Keratinocyte (primary cell): ENCODE results near the gene CIAPIN1. TPM values are rescaled to one million over a fixed set of nuclear protein-coding genes. Genes with fewer than 3 reads are reported as not detected.

Experiments
- DNase-seq: peaks from one replicate; pipeline ENCODE4 v3.0.0-alpha.2; 2011; ENCODE audit warnings: low read depth, missing footprints, low spot score
- FAIRE-seq: peaks from 2 replicates; lab custom pipeline; 2011; peaks lifted over from hg19 to GRCh38; lab: Jason Lieb, UNC
- H2AFZ ChIP-seq: 2 replicates; pipeline ENCODE4 v1.6.0; 2012; ENCODE audit warnings: low read length, control low read depth, inconsistent platforms; ENCODE audit not compliant: control insufficient read depth
- H3K27ac ChIP-seq: 2 replicates; pipeline ENCODE4 v1.5.1; 2011; ENCODE audit warnings: low read length; ENCODE audit not compliant: control insufficient read depth, insufficient read depth
- H3K27me3 ChIP-seq: 3 replicates; pipeline ENCODE4 v1.6.0; 2011; ENCODE audit warnings: low read length; ENCODE audit not compliant: control insufficient read depth, insufficient read depth; ENCODE audit errors: extremely low read depth
- H3K36me3 ChIP-seq, 2 experiments: 2 replicates in 1 of 2; 3 replicates in 1 of 2; pipeline ENCODE4 v1.5.1; 2011; ENCODE audit warnings: low read length in 2 of 2, mild to moderate bottlenecking in 1 of 2; ENCODE audit not compliant: control insufficient read depth in 2 of 2, insufficient read depth in 2 of 2; ENCODE audit errors: extremely low read depth in 1 of 2
- H3K4me1 ChIP-seq: 3 replicates; pipeline ENCODE4 v1.5.1; 2011; ENCODE audit warnings: low read length; ENCODE audit not compliant: control insufficient read depth, insufficient read depth; ENCODE audit errors: extremely low read depth
- H3K4me2 ChIP-seq: 3 replicates; pipeline ENCODE4 v1.6.0; 2011; ENCODE audit warnings: low read depth, low read length; ENCODE audit not compliant: control insufficient read depth, insufficient read depth; ENCODE audit errors: extremely low read depth
- H3K4me3 ChIP-seq, 3 experiments: fragments of 200-600 bp in 1 of 3; sonication (generic) in 1 of 3; 2 replicates in 2 of 3; 3 replicates in 1 of 3; pipeline ENCODE4 v1.5.1; 2011 to 2016; ENCODE audit warnings: low read length in 3 of 3, mild to moderate bottlenecking in 3 of 3, control low read depth in 2 of 3, inconsistent platforms in 1 of 3, low read depth in 1 of 3, mixed read lengths in 1 of 3, mixed run types in 1 of 3, moderate library complexity in 1 of 3; ENCODE audit not compliant: control insufficient read depth in 2 of 3, insufficient read depth in 2 of 3; ENCODE audit errors: extremely low read depth in 1 of 3
- H3K79me2 ChIP-seq: 2 replicates; pipeline ENCODE4 v1.6.0; 2012; ENCODE audit warnings: low read length; ENCODE audit not compliant: control insufficient read depth, insufficient read depth
- H3K9ac ChIP-seq: 3 replicates; pipeline ENCODE4 v1.6.0; 2011; ENCODE audit warnings: low read length; ENCODE audit not compliant: control insufficient read depth, insufficient read depth; ENCODE audit errors: extremely low read depth
- H3K9me1 ChIP-seq: 3 replicates; pipeline ENCODE4 v1.6.0; 2011; ENCODE audit warnings: low read length; ENCODE audit not compliant: control insufficient read depth, insufficient read depth; ENCODE audit errors: extremely low read depth
- H3K9me3 ChIP-seq: 2 replicates; pipeline ENCODE4 v1.5.1; 2012; ENCODE audit warnings: low read depth, low read length; ENCODE audit not compliant: control insufficient read depth
- H4K20me1 ChIP-seq: 3 replicates; pipeline ENCODE4 v1.6.0; 2011; ENCODE audit warnings: low read length; ENCODE audit not compliant: control insufficient read depth, insufficient read depth; ENCODE audit errors: extremely low read depth
- EZH2 ChIP-seq: IDR thresholded peaks from one replicate; pipeline ENCODE4 v1.6.1; 2012; ENCODE audit warnings: inconsistent platforms, mild to moderate bottlenecking, low read length, moderate library complexity
- dilution Hi-C: fragments of 300-500 bp; cut with MboI; formaldehyde crosslinking; loops from one replicate; pipeline ENCODE4 v1.7.0; 2020; ENCODE audit warnings: low sequenced_read_pairs; ENCODE audit not compliant: extremely low pct_ligation_motif_present
- polyA plus RNA-seq, 5 experiments: library from polyadenylated mRNA; depleted of rRNA in 3 of 5; stranded (reverse) in 3 of 5; stranded (forward) in 1 of 5; unstranded in 1 of 5; fragments of >200 nt; gene quantifications; 1 replicate in 1 of 5; 2 replicates in 3 of 5; 3 replicates in 1 of 5; pipeline versions ENCODE4 v1.2.1 to v1.2.3, GENCODE V29; 2011 to 2012; ENCODE audit warnings: missing spikeins in 2 of 5, low read depth in 1 of 5, low replicate concordance in 1 of 5
- TF ChIP-seq, protein P1 (sequence below), 3 experiments: IDR thresholded peaks in 1 of 3; conservative IDR thresholded peaks in 1 of 3; optimal IDR thresholded peaks in 1 of 3; 2 replicates in 2 of 3; 3 replicates in 1 of 3; pipeline versions ENCODE3 to v1.5.1; 2011; ENCODE audit warnings: low read length in 3 of 3, mild to moderate bottlenecking in 3 of 3, moderate library complexity in 2 of 3, control low read depth in 1 of 3, inconsistent platforms in 1 of 3; ENCODE audit not compliant: insufficient read depth in 2 of 3; ENCODE audit errors: extremely low read depth in 1 of 3

The CIAPIN1 gene
- polyA plus RNA-seq, 1 donor (not counting 4 experiments of a cell fraction or from before 2014, with no cell fraction given), result 75.4 TPM

DNA sequence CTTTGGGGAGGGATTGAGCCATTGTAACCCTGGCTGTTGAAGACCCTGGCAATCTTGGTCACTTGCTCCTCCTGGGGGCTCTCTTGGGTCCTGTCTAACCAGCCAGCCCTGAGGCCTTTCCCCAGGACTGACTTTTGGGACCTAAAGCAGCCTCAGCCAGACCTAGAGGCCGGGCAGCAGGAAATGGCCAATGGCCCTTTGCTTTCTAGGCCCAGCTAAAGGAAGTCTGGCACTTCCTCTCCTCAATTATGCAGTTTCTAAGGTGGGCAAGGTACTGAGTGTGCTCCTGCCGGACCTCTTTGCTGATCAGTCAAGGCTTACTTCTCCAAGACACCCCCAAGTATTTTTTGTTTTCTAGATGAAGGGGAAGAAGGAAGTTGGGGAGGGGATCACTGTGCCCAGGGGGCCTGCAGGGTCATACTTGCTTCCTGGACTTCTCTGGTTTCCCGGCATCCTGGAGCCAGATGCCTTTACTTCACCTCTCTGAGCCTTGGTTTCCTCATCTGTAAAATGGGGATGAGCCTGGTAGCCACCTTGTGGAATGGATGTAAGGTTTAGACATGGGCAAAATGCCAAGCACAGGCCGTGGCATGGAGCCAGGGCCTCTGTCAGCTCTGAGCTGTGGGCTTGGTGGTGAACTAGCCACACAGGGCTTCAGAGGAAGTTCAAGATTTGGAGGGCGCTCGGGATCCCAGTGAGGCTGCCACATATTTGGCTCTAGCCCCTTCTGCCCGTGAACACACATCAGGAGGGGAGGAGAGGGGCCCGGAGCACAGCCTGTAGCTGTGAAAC lies 66.3 kb downstream of the CIAPIN1 start:
- TF ChIP-seq EZH2, result no peak
- TF ChIP-seq, protein P1, sequence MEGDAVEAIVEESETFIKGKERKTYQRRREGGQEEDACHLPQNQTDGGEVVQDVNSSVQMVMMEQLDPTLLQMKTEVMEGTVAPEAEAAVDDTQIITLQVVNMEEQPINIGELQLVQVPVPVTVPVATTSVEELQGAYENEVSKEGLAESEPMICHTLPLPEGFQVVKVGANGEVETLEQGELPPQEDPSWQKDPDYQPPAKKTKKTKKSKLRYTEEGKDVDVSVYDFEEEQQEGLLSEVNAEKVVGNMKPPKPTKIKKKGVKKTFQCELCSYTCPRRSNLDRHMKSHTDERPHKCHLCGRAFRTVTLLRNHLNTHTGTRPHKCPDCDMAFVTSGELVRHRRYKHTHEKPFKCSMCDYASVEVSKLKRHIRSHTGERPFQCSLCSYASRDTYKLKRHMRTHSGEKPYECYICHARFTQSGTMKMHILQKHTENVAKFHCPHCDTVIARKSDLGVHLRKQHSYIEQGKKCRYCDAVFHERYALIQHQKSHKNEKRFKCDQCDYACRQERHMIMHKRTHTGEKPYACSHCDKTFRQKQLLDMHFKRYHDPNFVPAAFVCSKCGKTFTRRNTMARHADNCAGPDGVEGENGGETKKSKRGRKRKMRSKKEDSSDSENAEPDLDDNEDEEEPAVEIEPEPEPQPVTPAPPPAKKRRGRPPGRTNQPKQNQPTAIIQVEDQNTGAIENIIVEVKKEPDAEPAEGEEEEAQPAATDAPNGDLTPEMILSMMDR (optimal IDR thresholded peaks at IDR 0.05 in 1 of 3, IDR thresholded peaks at IDR 0.05 in 1 of 3, conservative IDR thresholded peaks at IDR 0.05 in 1 of 3; ENCODE audit: extremely low read depth in 1 of 3, insufficient read depth in 2 of 3, low read length in 3 of 3), result no peak

DNA sequence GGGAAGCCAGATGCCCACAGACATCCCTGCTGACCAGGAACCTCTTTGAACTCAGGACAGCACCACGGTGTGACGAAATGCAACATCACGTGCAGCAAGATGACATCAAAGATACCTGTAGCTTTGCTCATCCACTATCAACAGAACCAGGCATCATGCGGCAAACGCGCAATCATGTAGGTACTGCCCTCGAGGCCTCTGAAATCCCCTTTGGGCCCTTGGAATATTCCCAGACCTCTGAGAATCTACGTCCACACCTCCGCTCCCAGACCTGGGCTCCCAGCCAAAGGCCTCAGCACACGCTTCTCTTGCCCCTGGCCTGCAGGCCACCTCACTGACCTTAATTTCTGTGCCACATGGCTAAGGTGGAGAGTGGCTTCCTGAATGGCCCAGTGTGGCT lies 67.6 kb downstream of the CIAPIN1 start:
- Histone ChIP-seq H3K9me3 (no peaks in the 10 kb centered on the region), H3K9ac (no peak overlapping the region), H3K4me1 (peaks cover 34% of the 10 kb centered on the region), H2AFZ (no peak overlapping the region), H3K27me3 (no peaks in the 10 kb centered on the region), H3K27ac (no peak overlapping the region), H3K4me3 (no peak overlapping the region), H3K79me2 (no peaks in the 10 kb centered on the region), H3K36me3 (no peaks in the 10 kb centered on the region), H3K4me2 (no peak overlapping the region), H4K20me1 (no peaks in the 10 kb centered on the region), H3K9me1 (no peaks in the 10 kb centered on the region)
- dilution Hi-C loops, result no loop called here
- no peak for FAIRE-seq
- TF ChIP-seq EZH2, result no peak
- TF ChIP-seq, protein P1 (optimal IDR thresholded peaks at IDR 0.05 in 1 of 3, IDR thresholded peaks at IDR 0.05 in 1 of 3, conservative IDR thresholded peaks at IDR 0.05 in 1 of 3; ENCODE audit: extremely low read depth in 1 of 3, insufficient read depth in 2 of 3, low read length in 3 of 3), result no peak
- DNase-seq, result no peak

More for the DNA sequence above, 66.3 kb downstream of the CIAPIN1 start:
- Histone ChIP-seq H3K9me1 (no peaks in the 10 kb centered on the region), H3K9ac (no peak overlapping the region), H3K36me3 (no peaks in the 10 kb centered on the region), H2AFZ (no peak overlapping the region), H3K4me1 (peaks cover 33% of the 10 kb centered on the region), H4K20me1 (no peaks in the 10 kb centered on the region), H3K4me3 (no peak overlapping the region), H3K27me3 (no peaks in the 10 kb centered on the region), H3K27ac (no peak overlapping the region), H3K79me2 (no peaks in the 10 kb centered on the region), H3K9me3 (no peaks in the 10 kb centered on the region), H3K4me2 (no peak overlapping the region)
- dilution Hi-C loops, result no loop called here
- DNase-seq, result no peak
- FAIRE-seq, result peak; percentile 32

Other genes starting within 250 kb of the CIAPIN1 start
- gene ARL2BP, start 202.1 kb downstream of the CIAPIN1 start, polyA plus RNA-seq, result 55.2 to 107 TPM (median 98.0 TPM) in 3 replicates
- 8.7 to 15.4 TPM (median 13.1 TPM) in 3 replicates for gene PLLP, start 162.7 kb downstream of the CIAPIN1 start, polyA plus RNA-seq
- gene CCL22, start 88.6 kb downstream of the CIAPIN1 start, polyA plus RNA-seq, result not detected in 3 replicates
- 0.45 to 0.71 TPM (median 0.47 TPM) in 3 replicates for gene CX3CL1, start 74.9 kb downstream of the CIAPIN1 start, polyA plus RNA-seq
- gene CCL17, start 42.6 kb downstream of the CIAPIN1 start, polyA plus RNA-seq, result not detected in 3 replicates
- 62.8 to 81.2 TPM (median 63.2 TPM) in 3 replicates for gene COQ9, start 94 bp upstream of the CIAPIN1 start, polyA plus RNA-seq
- gene POLR2C, start 15.3 kb upstream of the CIAPIN1 start, polyA plus RNA-seq, result 74.6 to 92.5 TPM (median 82.4 TPM) in 3 replicates
- gene DOK4, start 39.1 kb upstream of the CIAPIN1 start, polyA plus RNA-seq, result 17.3 to 33.4 TPM (median 17.6 TPM) in 3 replicates
- 2.2 to 3.8 TPM (median 3.3 TPM) in 3 replicates for gene CCDC102A, start 89.2 kb upstream of the CIAPIN1 start, polyA plus RNA-seq
- gene ADGRG5, start 95.3 kb upstream of the CIAPIN1 start, polyA plus RNA-seq, result 0.03 TPM in 1 of 3 replicates, not detected in the others
- gene ADGRG1, start 181.2 kb upstream of the CIAPIN1 start, polyA plus RNA-seq, result 28.4 to 94.9 TPM (median 38.4 TPM) in 3 replicates
- not detected in 3 replicates for gene ADGRG3, start 220.9 kb upstream of the CIAPIN1 start, polyA plus RNA-seq
- gene DRC7, start 247.4 kb upstream of the CIAPIN1 start, polyA plus RNA-seq, result not detected in 3 replicates